ENCODE data around the gene CLRN2. TPM values are rescaled to one million over a fixed set of nuclear protein-coding genes. Genes with fewer than 3 reads are reported as not detected.

CLRN2 gene
- total RNA-seq, 1 experiment from 2014 or later = not detected

DNA sequence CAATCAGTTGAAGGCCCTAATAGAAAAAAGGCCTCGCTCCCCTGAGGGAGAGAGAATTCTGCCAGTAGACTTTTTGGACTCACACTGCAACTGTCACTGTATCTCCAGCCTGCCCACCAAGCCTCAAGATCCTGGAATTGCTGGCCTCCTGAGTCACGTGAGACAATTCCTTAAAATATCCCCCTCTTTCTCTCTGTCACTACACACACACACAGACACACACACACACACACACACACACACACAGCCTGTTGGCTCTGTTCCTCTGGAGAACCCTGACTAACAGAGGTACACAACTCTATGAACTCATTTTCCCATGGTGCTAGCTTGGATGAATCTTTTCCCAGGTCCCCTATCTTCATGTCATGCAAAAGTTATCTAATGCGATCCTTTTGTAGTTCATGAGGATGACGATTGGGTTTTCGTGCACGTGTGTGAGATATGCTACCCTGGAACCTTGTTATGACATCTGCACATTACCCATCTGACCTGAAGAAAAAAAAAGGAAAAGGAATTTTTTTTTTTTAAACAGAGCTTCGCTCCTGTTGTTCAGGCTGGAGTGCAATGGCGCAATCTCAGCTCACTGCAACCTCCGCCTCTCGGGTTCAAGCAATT lies 13.7 kb downstream of the CLRN2 start:
- H3K4me1 Mint-ChIP-seq (ENCODE audit: low read depth, unreplicated experiment) = no peaks in the 10 kb centered on the region
- Histone ChIP-seq H3K4me1 (no peaks in the 10 kb centered on the region), H3K9me3 (no peaks in the 10 kb centered on the region), H3K36me3 (ENCODE audit: control insufficient read depth, insufficient read depth, low read length) (no peaks in the 10 kb centered on the region), H3K27me3 (replicated peaks; ENCODE audit: control insufficient read depth, insufficient read depth, low read length) (no peaks in the 10 kb centered on the region; the same call in 1 of the 2 replicates), H3K4me3 (ENCODE audit: low read depth, low read length) (no peak overlapping the region)
- H3K36me3 Mint-ChIP-seq (ENCODE audit: insufficient read depth, unreplicated experiment) = no peaks in the 10 kb centered on the region
- ChIA-PET CTCF (no interaction called here), POLR2A (no interaction called here)
- no peaks in the 10 kb centered on the region for H3K9me3 Mint-ChIP-seq (ENCODE audit: unreplicated experiment)
- DNase-seq = no peak
- peaks cover 7% of the 10 kb centered on the region for H3K27me3 Mint-ChIP-seq (ENCODE audit: insufficient read depth, unreplicated experiment)
- no peak overlapping the region for H3K4me3 Mint-ChIP-seq (ENCODE audit: unreplicated experiment)
- intact Hi-C loops (cut with micrococcal nuclease; ENCODE audit: unreplicated experiment) = no loop called here
- no TSS peak for BruUV-seq (replicated peaks)
- no peak overlapping the region for H3K27ac Mint-ChIP-seq (ENCODE audit: unreplicated experiment)
- TF ChIP-seq, protein P1, sequence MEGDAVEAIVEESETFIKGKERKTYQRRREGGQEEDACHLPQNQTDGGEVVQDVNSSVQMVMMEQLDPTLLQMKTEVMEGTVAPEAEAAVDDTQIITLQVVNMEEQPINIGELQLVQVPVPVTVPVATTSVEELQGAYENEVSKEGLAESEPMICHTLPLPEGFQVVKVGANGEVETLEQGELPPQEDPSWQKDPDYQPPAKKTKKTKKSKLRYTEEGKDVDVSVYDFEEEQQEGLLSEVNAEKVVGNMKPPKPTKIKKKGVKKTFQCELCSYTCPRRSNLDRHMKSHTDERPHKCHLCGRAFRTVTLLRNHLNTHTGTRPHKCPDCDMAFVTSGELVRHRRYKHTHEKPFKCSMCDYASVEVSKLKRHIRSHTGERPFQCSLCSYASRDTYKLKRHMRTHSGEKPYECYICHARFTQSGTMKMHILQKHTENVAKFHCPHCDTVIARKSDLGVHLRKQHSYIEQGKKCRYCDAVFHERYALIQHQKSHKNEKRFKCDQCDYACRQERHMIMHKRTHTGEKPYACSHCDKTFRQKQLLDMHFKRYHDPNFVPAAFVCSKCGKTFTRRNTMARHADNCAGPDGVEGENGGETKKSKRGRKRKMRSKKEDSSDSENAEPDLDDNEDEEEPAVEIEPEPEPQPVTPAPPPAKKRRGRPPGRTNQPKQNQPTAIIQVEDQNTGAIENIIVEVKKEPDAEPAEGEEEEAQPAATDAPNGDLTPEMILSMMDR (IDR thresholded peaks at IDR 0.05; ENCODE audit: insufficient read depth in 1 of 2, low read depth in 1 of 2, low read length in 1 of 2, severe bottlenecking in 1 of 2, unreplicated experiment in 1 of 2) = no peak

DNA sequence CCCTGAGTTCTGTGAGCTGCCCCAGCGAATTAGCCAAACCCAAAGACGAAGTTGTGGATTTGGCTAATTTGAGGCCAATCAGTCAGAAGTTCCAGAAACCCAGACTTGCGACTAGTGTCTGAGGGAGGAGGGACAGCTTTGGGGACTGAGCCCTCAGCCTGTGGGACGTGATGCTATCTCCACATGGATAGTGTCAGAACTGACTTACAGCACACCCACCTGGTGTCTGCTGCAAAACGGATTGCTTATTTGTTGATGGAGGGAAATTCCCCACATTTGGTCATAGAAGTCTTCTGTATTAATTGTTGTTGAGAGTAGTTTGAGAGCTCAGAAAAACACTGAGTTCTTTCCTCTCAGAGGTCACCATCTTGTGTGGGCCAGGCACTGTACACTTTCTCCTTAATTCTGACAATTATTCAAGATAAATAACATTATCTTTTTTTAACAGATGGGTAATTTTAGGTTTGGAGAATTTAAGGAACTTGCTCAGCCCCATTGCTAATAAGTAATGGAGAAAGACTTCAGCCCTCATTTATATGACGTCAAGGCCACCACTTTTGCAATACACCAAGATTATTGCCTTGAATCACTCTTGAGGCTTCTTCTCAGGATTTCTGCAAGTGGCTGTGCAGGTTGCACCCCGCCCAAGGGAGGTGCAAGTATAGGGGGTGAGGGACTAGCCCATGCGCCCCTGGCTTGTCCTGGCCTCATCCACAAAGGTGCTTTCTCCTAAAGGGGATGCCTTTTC lies 16.7 kb downstream of the CLRN2 start:
- no peak for DNase-seq
- H3K9me3 ChIP-seq = no peaks in the 10 kb centered on the region
- BruUV-seq (replicated peaks) = no TSS peak
- Mint-ChIP-seq H3K36me3 (ENCODE audit: insufficient read depth, unreplicated experiment) (no peaks in the 10 kb centered on the region), H3K27ac (ENCODE audit: unreplicated experiment) (no peak overlapping the region), H3K27me3 (ENCODE audit: insufficient read depth, unreplicated experiment) (peaks cover 3% of the 10 kb centered on the region), H3K4me1 (ENCODE audit: low read depth, unreplicated experiment) (no peaks in the 10 kb centered on the region), H3K4me3 (ENCODE audit: unreplicated experiment) (no peak overlapping the region), H3K9me3 (ENCODE audit: unreplicated experiment) (no peaks in the 10 kb centered on the region)
- H3K4me1 ChIP-seq = no peaks in the 10 kb centered on the region
- H3K4me3 ChIP-seq (ENCODE audit: low read depth, low read length) = no peak overlapping the region
- H3K36me3 ChIP-seq (ENCODE audit: control insufficient read depth, insufficient read depth, low read length) = no peaks in the 10 kb centered on the region
- CTCF ChIA-PET = no interaction called here
- H3K27me3 ChIP-seq (replicated peaks; ENCODE audit: control insufficient read depth, insufficient read depth, low read length) = no peaks in the 10 kb centered on the region
- POLR2A ChIA-PET = interaction anchor here (0.6 kb wide), 1 partner anchor 488 kb away, joined by 5 read pairs; no protein-coding TSS in a partner anchor
- TF ChIP-seq, protein P1 (IDR thresholded peaks at IDR 0.05; ENCODE audit: insufficient read depth in 1 of 2, low read depth in 1 of 2, low read length in 1 of 2, severe bottlenecking in 1 of 2, unreplicated experiment in 1 of 2) = no peak
- intact Hi-C loops (cut with micrococcal nuclease; ENCODE audit: unreplicated experiment) = no loop called here

DNA sequence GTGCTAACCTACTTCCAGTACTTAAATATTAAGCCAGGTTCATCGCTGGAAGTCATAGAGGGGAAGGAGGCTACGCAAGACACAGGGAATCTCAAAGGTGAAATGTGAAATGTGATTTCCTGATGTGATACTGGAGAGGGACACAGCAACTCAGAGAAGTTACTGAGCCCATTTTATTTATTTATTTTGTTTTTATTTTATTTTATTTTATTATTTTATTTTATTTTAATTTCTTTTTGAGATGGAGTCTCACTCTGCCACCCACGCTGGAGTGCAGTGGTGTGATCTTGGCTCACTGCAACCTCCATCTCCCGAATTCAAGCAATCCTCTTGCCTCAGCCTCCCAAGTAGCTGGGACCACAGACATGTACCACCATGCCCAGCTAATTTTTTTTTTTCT lies 19.7 kb downstream of the CLRN2 start:
- H3K36me3 Mint-ChIP-seq (ENCODE audit: insufficient read depth, unreplicated experiment) = no peaks in the 10 kb centered on the region
- CTCF ChIA-PET = no interaction called here

More for the DNA sequence above, 19.7 kb downstream of the CLRN2 start:
- H3K27me3 ChIP-seq (replicated peaks; ENCODE audit: control insufficient read depth, insufficient read depth, low read length) = no peaks in the 10 kb centered on the region
- no peak overlapping the region for H3K4me3 ChIP-seq (ENCODE audit: low read depth, low read length)
- H3K9me3 Mint-ChIP-seq (ENCODE audit: unreplicated experiment) = no peaks in the 10 kb centered on the region
- DNase-seq = no peak
- no peaks in the 10 kb centered on the region for H3K4me1 Mint-ChIP-seq (ENCODE audit: low read depth, unreplicated experiment)
- TF ChIP-seq, protein P1 (IDR thresholded peaks at IDR 0.05; ENCODE audit: insufficient read depth in 1 of 2, low read depth in 1 of 2, low read length in 1 of 2, severe bottlenecking in 1 of 2, unreplicated experiment in 1 of 2) = no peak
- peaks cover 3% of the 10 kb centered on the region for H3K27me3 Mint-ChIP-seq (ENCODE audit: insufficient read depth, unreplicated experiment)
- H3K9me3 ChIP-seq = no peaks in the 10 kb centered on the region
- intact Hi-C loops (cut with micrococcal nuclease; ENCODE audit: unreplicated experiment) = no loop called here
- no peaks in the 10 kb centered on the region for H3K4me1 ChIP-seq
- no peaks in the 10 kb centered on the region for H3K36me3 ChIP-seq (ENCODE audit: control insufficient read depth, insufficient read depth, low read length)
- H3K4me3 Mint-ChIP-seq (ENCODE audit: unreplicated experiment) = no peak overlapping the region
- POLR2A ChIA-PET = no interaction called here
- BruUV-seq (replicated peaks) = no TSS peak
- no peak overlapping the region for H3K27ac Mint-ChIP-seq (ENCODE audit: unreplicated experiment)

Measured in Caco-2 (cell line).